ENCODE data around the gene COL25A1.

DNA sequence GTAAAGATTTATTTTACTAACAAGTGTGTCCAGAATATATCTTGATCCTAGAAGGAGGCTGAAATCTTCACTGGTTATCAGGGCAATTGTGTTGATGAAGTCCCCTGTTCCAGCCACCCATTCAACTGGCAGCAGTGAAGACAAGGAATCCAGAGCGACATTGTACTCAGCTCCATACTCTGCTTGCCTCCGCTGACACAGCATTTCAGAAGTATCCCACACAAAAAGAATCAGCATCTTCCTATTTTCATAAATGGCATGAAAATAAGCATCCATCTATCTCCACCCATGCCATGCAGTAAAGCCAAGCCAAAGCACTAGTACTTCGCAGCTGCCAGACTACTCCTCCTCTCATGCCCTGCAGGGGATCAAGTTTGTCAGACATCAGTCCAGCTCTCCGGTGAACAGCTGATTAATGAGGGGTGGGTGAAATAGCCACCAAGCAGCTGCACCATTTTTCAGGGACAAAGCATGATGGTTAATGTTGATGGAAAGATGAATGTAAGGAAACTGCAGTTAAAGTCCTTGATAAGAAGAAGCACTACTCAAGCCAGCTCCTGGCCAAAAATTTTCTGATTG is 54.0 kb downstream of the COL25A1 start:
- TF ChIP-seq, protein P1, sequence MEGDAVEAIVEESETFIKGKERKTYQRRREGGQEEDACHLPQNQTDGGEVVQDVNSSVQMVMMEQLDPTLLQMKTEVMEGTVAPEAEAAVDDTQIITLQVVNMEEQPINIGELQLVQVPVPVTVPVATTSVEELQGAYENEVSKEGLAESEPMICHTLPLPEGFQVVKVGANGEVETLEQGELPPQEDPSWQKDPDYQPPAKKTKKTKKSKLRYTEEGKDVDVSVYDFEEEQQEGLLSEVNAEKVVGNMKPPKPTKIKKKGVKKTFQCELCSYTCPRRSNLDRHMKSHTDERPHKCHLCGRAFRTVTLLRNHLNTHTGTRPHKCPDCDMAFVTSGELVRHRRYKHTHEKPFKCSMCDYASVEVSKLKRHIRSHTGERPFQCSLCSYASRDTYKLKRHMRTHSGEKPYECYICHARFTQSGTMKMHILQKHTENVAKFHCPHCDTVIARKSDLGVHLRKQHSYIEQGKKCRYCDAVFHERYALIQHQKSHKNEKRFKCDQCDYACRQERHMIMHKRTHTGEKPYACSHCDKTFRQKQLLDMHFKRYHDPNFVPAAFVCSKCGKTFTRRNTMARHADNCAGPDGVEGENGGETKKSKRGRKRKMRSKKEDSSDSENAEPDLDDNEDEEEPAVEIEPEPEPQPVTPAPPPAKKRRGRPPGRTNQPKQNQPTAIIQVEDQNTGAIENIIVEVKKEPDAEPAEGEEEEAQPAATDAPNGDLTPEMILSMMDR (IDR thresholded peaks at IDR 0.05) = no peak
- TF ChIP-seq SIN3A (IDR thresholded peaks at IDR 0.05; ENCODE audit: borderline replicate concordance, insufficient read depth, low read depth, low read length) (no peak), POLR2AphosphoS5 (IDR thresholded peaks at IDR 0.05; ENCODE audit: low read depth, low read length) (no peak), TCF7L2 (IDR thresholded peaks at IDR 0.05; ENCODE audit: low read depth, low read length) (no peak)
- TF ChIP-seq, protein P2, sequence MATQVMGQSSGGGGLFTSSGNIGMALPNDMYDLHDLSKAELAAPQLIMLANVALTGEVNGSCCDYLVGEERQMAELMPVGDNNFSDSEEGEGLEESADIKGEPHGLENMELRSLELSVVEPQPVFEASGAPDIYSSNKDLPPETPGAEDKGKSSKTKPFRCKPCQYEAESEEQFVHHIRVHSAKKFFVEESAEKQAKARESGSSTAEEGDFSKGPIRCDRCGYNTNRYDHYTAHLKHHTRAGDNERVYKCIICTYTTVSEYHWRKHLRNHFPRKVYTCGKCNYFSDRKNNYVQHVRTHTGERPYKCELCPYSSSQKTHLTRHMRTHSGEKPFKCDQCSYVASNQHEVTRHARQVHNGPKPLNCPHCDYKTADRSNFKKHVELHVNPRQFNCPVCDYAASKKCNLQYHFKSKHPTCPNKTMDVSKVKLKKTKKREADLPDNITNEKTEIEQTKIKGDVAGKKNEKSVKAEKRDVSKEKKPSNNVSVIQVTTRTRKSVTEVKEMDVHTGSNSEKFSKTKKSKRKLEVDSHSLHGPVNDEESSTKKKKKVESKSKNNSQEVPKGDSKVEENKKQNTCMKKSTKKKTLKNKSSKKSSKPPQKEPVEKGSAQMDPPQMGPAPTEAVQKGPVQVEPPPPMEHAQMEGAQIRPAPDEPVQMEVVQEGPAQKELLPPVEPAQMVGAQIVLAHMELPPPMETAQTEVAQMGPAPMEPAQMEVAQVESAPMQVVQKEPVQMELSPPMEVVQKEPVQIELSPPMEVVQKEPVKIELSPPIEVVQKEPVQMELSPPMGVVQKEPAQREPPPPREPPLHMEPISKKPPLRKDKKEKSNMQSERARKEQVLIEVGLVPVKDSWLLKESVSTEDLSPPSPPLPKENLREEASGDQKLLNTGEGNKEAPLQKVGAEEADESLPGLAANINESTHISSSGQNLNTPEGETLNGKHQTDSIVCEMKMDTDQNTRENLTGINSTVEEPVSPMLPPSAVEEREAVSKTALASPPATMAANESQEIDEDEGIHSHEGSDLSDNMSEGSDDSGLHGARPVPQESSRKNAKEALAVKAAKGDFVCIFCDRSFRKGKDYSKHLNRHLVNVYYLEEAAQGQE (IDR thresholded peaks at IDR 0.05; ENCODE audit: insufficient read depth in 1 of 2, low read depth in 2 of 2, low read length in 1 of 2) = no peak

Measured in Panc1 (cell line).